Liver (tissue), 9 donors: ENCODE data around the gene PLEKHA7. TPM values are rescaled to one million over a fixed set of nuclear protein-coding genes. Genes with fewer than 3 reads are reported as not detected.

ENCODE experiments used
- DNase-seq: peaks from one replicate; pipeline ENCODE4 v3.0.0-alpha.2; 2017; ENCODE audit warnings: low spot score
- H3K27ac ChIP-seq, 2 donors: one replicate each; pipeline ENCODE4 v1.7.0; 2013; ENCODE audit warnings: inconsistent platforms in 2 of 2, low read length in 2 of 2, control low read depth in 1 of 2, low read depth in 1 of 2, mild to moderate bottlenecking in 1 of 2
- H3K27me3 ChIP-seq, 4 donors: one replicate each; pipeline versions ENCODE4 v1.6.1 to v1.7.0; 2013; ENCODE audit warnings: low read length in 3 of 4, inconsistent platforms in 1 of 4, mild to moderate bottlenecking in 1 of 4, moderate library complexity in 1 of 4; ENCODE audit not compliant: control insufficient read depth in 4 of 4, insufficient read depth in 4 of 4
- H3K36me3 ChIP-seq, 4 donors: one replicate each; pipeline versions ENCODE4 v1.6.1 to v1.7.0; 2013; ENCODE audit warnings: low read length in 3 of 4, mild to moderate bottlenecking in 3 of 4, low read depth in 1 of 4, moderate library complexity in 1 of 4; ENCODE audit not compliant: control insufficient read depth in 4 of 4, insufficient read depth in 3 of 4
- H3K4me1 ChIP-seq, 4 donors: one replicate each; pipeline versions ENCODE4 v1.6.1 to v1.7.0; 2013; ENCODE audit warnings: low read length in 3 of 4, mild to moderate bottlenecking in 3 of 4, moderate library complexity in 1 of 4; ENCODE audit not compliant: control insufficient read depth in 4 of 4, insufficient read depth in 4 of 4
- H3K4me3 ChIP-seq, 3 donors: one replicate each; pipeline versions ENCODE4 v1.6.1 to v1.7.0; 2013; ENCODE audit warnings: low read length in 3 of 3, control low read depth in 1 of 3, low read depth in 1 of 3, mild to moderate bottlenecking in 1 of 3
- H3K9ac ChIP-seq, 2 donors: one replicate each; pipeline ENCODE4 v1.7.0; 2013; ENCODE audit warnings: low read length in 2 of 2, mild to moderate bottlenecking in 2 of 2, moderate library complexity in 2 of 2, control low read depth in 1 of 2, low read depth in 1 of 2
- H3K9me3 ChIP-seq, 4 donors: one replicate each; pipeline versions ENCODE4 v1.6.1 to v1.7.0; 2013; ENCODE audit warnings: low read length in 3 of 4; ENCODE audit not compliant: control insufficient read depth in 4 of 4
- ATF3 ChIP-seq: IDR thresholded peaks from 2 replicates; pipeline ENCODE4 v1.6.1; 2016; ENCODE audit warnings: antibody characterized with exemption
- CTCF ChIP-seq: fragments of 150-350 bp; IDR thresholded peaks from 2 replicates; pipeline ENCODE4 v1.5.1; 2017; ENCODE audit warnings: improper control_type of control experiment, low read depth, low read length; ENCODE audit not compliant: missing input control
- EGR1 ChIP-seq, 2 donors: IDR thresholded peaks; 2 replicates each; pipeline ENCODE4 v1.6.1; 2016 to 2018; ENCODE audit warnings: antibody characterized with exemption in 2 of 2, low read depth in 2 of 2
- FOXA1 ChIP-seq: IDR thresholded peaks from 2 replicates; pipeline ENCODE4 v1.6.1; 2016; ENCODE audit warnings: antibody characterized with exemption
- FOXA2 ChIP-seq: IDR thresholded peaks from 2 replicates; pipeline ENCODE4 v1.6.1; 2016; ENCODE audit warnings: antibody characterized with exemption
- GABPA ChIP-seq, 2 donors: IDR thresholded peaks in 1 of 2; conservative IDR thresholded peaks in 1 of 2; 2 replicates each; pipeline ENCODE4 v1.6.1; 2016; ENCODE audit warnings: antibody characterized with exemption in 2 of 2, mild to moderate bottlenecking in 1 of 2, moderate library complexity in 1 of 2
- HNF4A ChIP-seq, 2 donors: conservative IDR thresholded peaks; 2 replicates each; pipeline ENCODE4 v1.6.1; 2016; ENCODE audit warnings: antibody characterized with exemption in 2 of 2, mild to moderate bottlenecking in 2 of 2
- HNF4G ChIP-seq: IDR thresholded peaks from 2 replicates; pipeline ENCODE4 v1.6.1; 2016; ENCODE audit warnings: antibody characterized with exemption
- JUND ChIP-seq, 2 donors: IDR thresholded peaks; 2 replicates each; pipeline ENCODE4 v1.6.1; 2016; ENCODE audit warnings: antibody characterized with exemption in 2 of 2
- MAX ChIP-seq: IDR thresholded peaks from 2 replicates; pipeline ENCODE4 v1.6.1; 2016; ENCODE audit warnings: antibody characterized with exemption
- NR2F2 ChIP-seq: IDR thresholded peaks from 2 replicates; pipeline ENCODE4 v1.6.1; 2016; ENCODE audit warnings: antibody characterized with exemption
- RAD21 ChIP-seq, 2 donors: IDR thresholded peaks; 2 replicates each; pipeline ENCODE4 v1.6.1; 2016; ENCODE audit warnings: antibody characterized with exemption in 2 of 2, mild to moderate bottlenecking in 2 of 2
- REST ChIP-seq: IDR thresholded peaks from 2 replicates; pipeline ENCODE4 v1.6.1; 2016; ENCODE audit warnings: antibody characterized with exemption, mild to moderate bottlenecking
- RXRA ChIP-seq, 2 donors: IDR thresholded peaks; 2 replicates each; pipeline ENCODE4 v1.6.1; 2017 to 2018; ENCODE audit warnings: antibody characterized with exemption in 2 of 2, mild to moderate bottlenecking in 1 of 2
- SP1 ChIP-seq: IDR thresholded peaks from 2 replicates; pipeline ENCODE4 v1.6.1; 2018; ENCODE audit warnings: antibody characterized with exemption, mild to moderate bottlenecking
- TAF1 ChIP-seq: conservative IDR thresholded peaks from 2 replicates; pipeline ENCODE4 v1.6.1; 2016; ENCODE audit warnings: antibody characterized with exemption, mild to moderate bottlenecking
- YY1 ChIP-seq: IDR thresholded peaks from 2 replicates; pipeline ENCODE4 v1.6.1; 2016; ENCODE audit warnings: antibody characterized with exemption, mild to moderate bottlenecking
- ZBTB33 ChIP-seq: IDR thresholded peaks from 2 replicates; pipeline ENCODE4 v1.6.1; 2016; ENCODE audit warnings: antibody characterized with exemption
- WGBS: extraction: QIAGEN DNeasy Blood & Tissue Kit; methylation state at CpG from one replicate; pipeline ENCODE4 v1.1.7; 2013; 5-methylcytosine and 5-hydroxymethylcytosine counted together
- polyA plus RNA-seq, 2 donors: library from polyadenylated mRNA; stranded (reverse) in 1 of 2; unstranded in 1 of 2; fragments of 200-250 nt in 1 of 2; fragments of >200 nt in 1 of 2; fragmentation: Nextera tagmentation in 1 of 2; extraction: Ambion mirVana in 1 of 2; gene quantifications; one replicate each; pipeline versions ENCODE4 v1.2.1 to v1.2.3, GENCODE V29; 2013 to 2015
- total RNA-seq, 2 donors: library from RNA; depleted of rRNA; stranded (reverse); fragments of >200 nt; gene quantifications; one replicate each; pipeline ENCODE4 v1.2.3, GENCODE V29; 2014
- donor health status: healthy.
- donor health status: healthy.
- donor health status: healthy.
- donor health status: healthy.
- donor health status: healthy.

Gene PLEKHA7
- total and polyA plus RNA-seq, 4 donors, result 6.1 to 28.8 (median 8.5) TPM

GRCh38 chr11:16750417-16750816, 263.8 kb downstream of the PLEKHA7 start:
- no peak overlapping the region for H3K27ac ChIP-seq
- no peak for DNase-seq
- H3K36me3 ChIP-seq, result peaks cover 13 to 75% (median 62%) of the 10 kb centered on the region in 4 donors
- no peaks in the 10 kb centered on the region for H3K9me3 ChIP-seq
- no peaks in the 10 kb centered on the region for H3K27me3 ChIP-seq
- WGBS, result 52% methylated on average over 1 of the region's 1 CpG
- TF ChIP-seq GABPA (IDR thresholded peaks at IDR 0.05 in 1 of 2, conservative IDR thresholded peaks at IDR 0.05 in 1 of 2) (no peak), NR2F2 (no peak), ZBTB33 (no peak), FOXA2 (no peak), HNF4G (no peak), YY1 (no peak)
- H3K9ac ChIP-seq, result no peak overlapping the region
- no peak overlapping the region for H3K4me3 ChIP-seq
- no peaks in the 10 kb centered on the region for H3K4me1 ChIP-seq

GRCh38 chr11:16749666-16750065, 264.5 kb downstream of the PLEKHA7 start:
- TF ChIP-seq YY1 (no peak), NR2F2 (no peak), FOXA2 (no peak), JUND (IDR thresholded peaks at IDR 0.05) (no peak), SP1 (no peak), RAD21 (IDR thresholded peaks at IDR 0.05) (no peak), CTCF (no peak), HNF4A (conservative IDR thresholded peaks at IDR 0.05) (no peak), HNF4G (no peak), FOXA1 (no peak), RXRA (IDR thresholded peaks at IDR 0.05) (no peak), GABPA (IDR thresholded peaks at IDR 0.05 in 1 of 2, conservative IDR thresholded peaks at IDR 0.05 in 1 of 2) (no peak), ATF3 (no peak)

GRCh38 chr11:16749092-16749491, 265.1 kb downstream of the PLEKHA7 start:
- DNase-seq, result no peak
- H3K4me3 ChIP-seq, result no peak overlapping the region
- no peak overlapping the region for H3K27ac ChIP-seq
- H3K27me3 ChIP-seq, result no peaks in the 10 kb centered on the region
- no peaks in the 10 kb centered on the region for H3K9me3 ChIP-seq
- peaks cover 11 to 69% (median 63%) of the 10 kb centered on the region in 4 donors for H3K36me3 ChIP-seq
- H3K4me1 ChIP-seq, result no peaks in the 10 kb centered on the region
- WGBS, result 97% methylated on average over 1 of the region's 1 CpG
- no peak overlapping the region for H3K9ac ChIP-seq
- TF ChIP-seq HNF4G (no peak), ATF3 (no peak), MAX (no peak), TAF1 (no peak), REST (no peak), FOXA2 (no peak), RXRA (IDR thresholded peaks at IDR 0.05) (no peak), YY1 (no peak), JUND (IDR thresholded peaks at IDR 0.05) (no peak), EGR1 (IDR thresholded peaks at IDR 0.05; ENCODE audit: low read depth in 2 of 2) (no peak), ZBTB33 (no peak), HNF4A (conservative IDR thresholded peaks at IDR 0.05) (no peak)

More at GRCh38 chr11:16749666-16750065, 264.5 kb downstream of the PLEKHA7 start:
- Histone ChIP-seq H3K27ac (no peak overlapping the region), H3K36me3 (peaks cover 11 to 69% (median 65%) of the 10 kb centered on the region in 4 donors), H3K9me3 (no peaks in the 10 kb centered on the region), H3K9ac (no peak overlapping the region), H3K4me1 (no peaks in the 10 kb centered on the region), H3K4me3 (no peak overlapping the region), H3K27me3 (no peaks in the 10 kb centered on the region)
- WGBS, result 76% methylated on average over 2 of the region's 2 CpGs
- DNase-seq, result no peak
